Ovary (tissue), 9 donors: ENCODE results near the gene MDFI. TPM values are rescaled to one million over a fixed set of nuclear protein-coding genes. Genes with fewer than 3 reads are reported as not detected.

Experiments used
- DNase-seq, 5 donors: peaks; one replicate each; pipeline ENCODE4 v3.0.0-alpha.2; 2019 to 2020
- H3K27ac ChIP-seq, 2 donors: fragments of 200-600 bp; one replicate each; pipeline versions ENCODE4 v1.5.1 to v1.8.0; 2019 to 2022
- H3K27me3 ChIP-seq: fragments of 200-600 bp; one replicate; pipeline ENCODE4 v1.8.0; 2022
- H3K36me3 ChIP-seq: fragments of 200-600 bp; sonication (generic); one replicate; pipeline ENCODE4 v1.5.1; 2019
- H3K4me1 ChIP-seq: one replicate; pipeline ENCODE4 v1.8.1; 2013; ENCODE audit warnings: mild to moderate bottlenecking, moderate library complexity; ENCODE audit not compliant: insufficient read depth
- H3K4me3 ChIP-seq: fragments of 200-600 bp; sonication (generic); one replicate; pipeline ENCODE4 v1.5.1; 2017
- H3K9me3 ChIP-seq, 2 donors: fragments of 200-600 bp in 1 of 2; sonication (generic) in 1 of 2; one replicate each; pipeline versions ENCODE4 v1.5.1 to v1.8.1; 2013 to 2019; ENCODE audit warnings: mild to moderate bottlenecking in 1 of 2, moderate library complexity in 1 of 2
- EP300 ChIP-seq: sonication (generic); formaldehyde crosslinking; IDR thresholded peaks from one replicate; pipeline ENCODE4 v1.6.1; 2017; ENCODE audit warnings: antibody characterized with exemption
- POLR2A ChIP-seq: fragments of 450-650 bp; IDR thresholded peaks from one replicate; pipeline ENCODE4 v1.6.1; 2017; ENCODE audit warnings: antibody characterized with exemption, mild to moderate bottlenecking, moderate library complexity
- WGBS, 3 donors: extraction: QIAGEN DNeasy Blood & Tissue Kit in 1 of 3; methylation state at CpG; one replicate each; pipeline versions ENCODE4 v1.1.5 to v1.1.7; 2013 to 2017; 5-methylcytosine and 5-hydroxymethylcytosine counted together
- intact Hi-C, 4 donors: fragments of 100-400 bp; cut with DNase I; formaldehyde crosslinking; loops; one replicate each; pipeline versions ENCODE4 v1.11.0 to v1.15.1; 2022 to 2023
- polyA plus RNA-seq, 2 donors: library from polyadenylated mRNA; stranded (reverse); fragments of 200-250 nt in 1 of 2; fragments of 350-450 nt in 1 of 2; fragmentation: Illumina TruSeq in 1 of 2; extraction: RNeasy Lipid Tissue Mini Kit (QIAGEN cat#74804) in 1 of 2; gene quantifications; one replicate each; pipeline ENCODE4 v1.2.3, GENCODE V29; 2013 to 2014
- total RNA-seq, 7 donors: library from RNA; depleted of rRNA in 2 of 7; stranded (reverse); fragments of >200 nt in 2 of 7; fragmentation: NEBNext Ultra II Directional in 3 of 7; extraction: Animal tissue kit (Norgen Biotek cat#: 25700) in 3 of 7; gene quantifications; one replicate each; pipeline versions ENCODE4 v1.1.0 to v1.2.4, GENCODE V29; 2016 to 2023
- TF ChIP-seq, protein P1 (sequence below), 3 donors: fragments of 450-650 bp in 2 of 3; fragments of 200-600 bp in 1 of 3; IDR thresholded peaks; one replicate each; pipeline versions ENCODE4 v1.5.1 to v1.8.0; 2016 to 2022; ENCODE audit warnings: antibody characterized with exemption in 3 of 3, mild to moderate bottlenecking in 1 of 3
- donor health status: DM: no; HTN: no; CAD: no; lungs with moderate emphysema.
- donor health status: DM: no; HTN: no; CAD: no.
- donor health status: Bipolar disorder and iron deficiency.
- donor health status: DM: yes; HTN: yes; CAD: no.
- donor health status: DM: no; HTN: no; CAD: no.
- donor health status: DM: yes; HTN: yes; CAD: no.

Gene MDFI
- total and polyA plus RNA-seq, 9 donors = 3.8 to 24.4 (median 20.4) TPM

DNA sequence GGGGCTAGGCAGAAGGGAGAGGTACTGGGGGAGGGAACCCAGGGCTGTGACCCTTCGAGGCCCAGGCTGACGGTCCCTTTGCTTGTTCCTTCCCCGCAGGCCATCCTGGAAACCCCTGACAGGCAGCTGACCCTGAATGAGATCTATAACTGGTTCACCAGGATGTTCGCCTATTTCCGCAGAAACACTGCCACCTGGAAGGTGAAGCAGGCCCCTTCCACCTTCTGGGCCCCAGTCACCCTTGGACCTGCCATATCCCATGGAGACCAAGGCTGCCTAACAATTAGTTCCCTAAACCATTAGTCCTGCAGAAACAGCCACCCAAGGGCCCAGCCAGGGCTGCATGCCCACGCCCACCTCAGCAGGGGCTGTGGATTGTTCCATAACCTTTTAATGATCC, 47.1 kb upstream of the MDFI start:
- intact Hi-C loops = loop anchor here (2.0 to 10.0 kb wide), 5 partner anchors 124 to 224 kb away; no protein-coding TSS in a partner anchor

DNA sequence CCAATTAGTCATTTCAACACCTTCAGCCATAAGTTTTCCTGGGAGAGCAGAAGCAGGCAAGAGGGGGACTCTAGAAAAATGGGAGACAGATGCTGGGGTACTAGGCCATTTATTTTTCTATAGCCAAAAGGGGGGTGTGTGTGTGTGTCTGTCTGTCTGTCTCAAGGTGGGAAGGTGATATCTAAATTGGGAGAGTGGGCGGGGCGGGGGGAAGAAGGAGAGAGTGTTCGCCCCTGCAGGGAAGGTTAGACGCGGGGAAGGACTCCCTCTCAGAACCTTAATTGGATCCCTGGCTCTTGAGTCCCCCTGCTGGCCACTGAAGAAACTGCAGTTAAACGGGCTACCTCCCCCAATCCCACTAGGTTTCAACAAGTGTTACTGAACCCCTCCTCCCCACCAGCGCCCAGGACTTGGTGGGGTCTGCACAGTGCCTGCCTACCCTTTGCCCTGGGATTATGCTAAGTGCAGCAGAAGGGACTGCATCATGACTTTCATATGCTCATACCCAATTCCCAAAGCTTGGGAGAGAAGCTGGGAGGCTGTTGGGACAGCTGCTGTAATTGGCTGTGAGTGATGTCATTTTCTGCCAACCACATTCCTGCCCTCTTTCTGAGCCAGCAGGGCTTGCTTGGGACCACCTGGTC, 46.3 kb upstream of the MDFI start:
- peak; percentile 58 to 84 (median 82) for DNase-seq
- WGBS, 3 donors = 5 to 7% (median 6%) methylated on average over 7 of the region's 7 CpGs
- TF ChIP-seq POLR2A = no peak
- TF ChIP-seq, protein P1, sequence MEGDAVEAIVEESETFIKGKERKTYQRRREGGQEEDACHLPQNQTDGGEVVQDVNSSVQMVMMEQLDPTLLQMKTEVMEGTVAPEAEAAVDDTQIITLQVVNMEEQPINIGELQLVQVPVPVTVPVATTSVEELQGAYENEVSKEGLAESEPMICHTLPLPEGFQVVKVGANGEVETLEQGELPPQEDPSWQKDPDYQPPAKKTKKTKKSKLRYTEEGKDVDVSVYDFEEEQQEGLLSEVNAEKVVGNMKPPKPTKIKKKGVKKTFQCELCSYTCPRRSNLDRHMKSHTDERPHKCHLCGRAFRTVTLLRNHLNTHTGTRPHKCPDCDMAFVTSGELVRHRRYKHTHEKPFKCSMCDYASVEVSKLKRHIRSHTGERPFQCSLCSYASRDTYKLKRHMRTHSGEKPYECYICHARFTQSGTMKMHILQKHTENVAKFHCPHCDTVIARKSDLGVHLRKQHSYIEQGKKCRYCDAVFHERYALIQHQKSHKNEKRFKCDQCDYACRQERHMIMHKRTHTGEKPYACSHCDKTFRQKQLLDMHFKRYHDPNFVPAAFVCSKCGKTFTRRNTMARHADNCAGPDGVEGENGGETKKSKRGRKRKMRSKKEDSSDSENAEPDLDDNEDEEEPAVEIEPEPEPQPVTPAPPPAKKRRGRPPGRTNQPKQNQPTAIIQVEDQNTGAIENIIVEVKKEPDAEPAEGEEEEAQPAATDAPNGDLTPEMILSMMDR (IDR thresholded peaks at IDR 0.05) = peak; percentile 76 to 91 (median 85)
- no peak for TF ChIP-seq EP300

More for the DNA sequence above, 47.1 kb upstream of the MDFI start:
- TF ChIP-seq, protein P1 (IDR thresholded peaks at IDR 0.05) = no peak
- no peak for TF ChIP-seq EP300
- TF ChIP-seq POLR2A = no peak
- Histone ChIP-seq H3K9me3 (no peaks in the 10 kb centered on the region), H3K27me3 (no peaks in the 10 kb centered on the region), H3K27ac (no peak overlapping the region), H3K36me3 (no peaks in the 10 kb centered on the region), H3K4me1 (no peaks in the 10 kb centered on the region), H3K4me3 (no peak overlapping the region)
- DNase-seq = no peak
- WGBS, 3 donors = 90 to 96% (median 91%) methylated on average over 6 of the region's 6 CpGs

DNA sequence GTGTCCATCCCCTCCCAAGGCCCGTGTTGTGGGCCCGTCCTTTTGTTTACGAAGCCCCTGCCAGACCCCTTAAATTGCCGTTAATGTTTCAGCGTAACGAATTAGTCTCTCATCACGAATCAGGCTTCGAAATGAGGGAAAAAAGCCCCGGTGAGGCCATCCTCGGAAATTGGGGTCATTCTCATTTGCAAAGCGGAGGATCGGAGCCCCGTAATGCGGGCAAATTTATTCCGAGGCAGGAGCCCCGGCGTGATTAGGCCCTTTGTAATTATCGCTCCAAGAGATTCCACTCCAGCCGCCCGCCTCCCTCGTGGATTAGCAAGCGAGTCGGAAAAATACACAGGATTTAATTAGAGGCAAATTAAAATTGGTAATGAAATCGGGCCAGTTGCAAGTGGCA, 44.9 kb upstream of the MDFI start:
- intact Hi-C loops = loop anchor here (2.0 to 10.0 kb wide), 5 partner anchors 126 to 226 kb away; no protein-coding TSS in a partner anchor
- Histone ChIP-seq H3K9me3 (no peaks in the 10 kb centered on the region), H3K36me3 (no peaks in the 10 kb centered on the region), H3K4me3 (no peak overlapping the region), H3K27ac (no peak overlapping the region), H3K4me1 (no peaks in the 10 kb centered on the region), H3K27me3 (no peaks in the 10 kb centered on the region)
- DNase-seq = no peak
- 92 to 94% (median 93%) methylated on average over 24 of the region's 24 CpGs for WGBS, 3 donors
- TF ChIP-seq EP300 (no peak), POLR2A (no peak)
- TF ChIP-seq, protein P1 (IDR thresholded peaks at IDR 0.05) = no peak

More for the DNA sequence above, 46.3 kb upstream of the MDFI start:
- Histone ChIP-seq H3K27ac (no peak overlapping the region), H3K9me3 (no peaks in the 10 kb centered on the region), H3K27me3 (no peaks in the 10 kb centered on the region), H3K36me3 (no peaks in the 10 kb centered on the region), H3K4me3 (no peak overlapping the region), H3K4me1 (no peaks in the 10 kb centered on the region)
- intact Hi-C loops = loop anchor here (2.0 to 10.0 kb wide), 6 partner anchors 125 to 225 kb away; no protein-coding TSS in a partner anchor

DNA sequence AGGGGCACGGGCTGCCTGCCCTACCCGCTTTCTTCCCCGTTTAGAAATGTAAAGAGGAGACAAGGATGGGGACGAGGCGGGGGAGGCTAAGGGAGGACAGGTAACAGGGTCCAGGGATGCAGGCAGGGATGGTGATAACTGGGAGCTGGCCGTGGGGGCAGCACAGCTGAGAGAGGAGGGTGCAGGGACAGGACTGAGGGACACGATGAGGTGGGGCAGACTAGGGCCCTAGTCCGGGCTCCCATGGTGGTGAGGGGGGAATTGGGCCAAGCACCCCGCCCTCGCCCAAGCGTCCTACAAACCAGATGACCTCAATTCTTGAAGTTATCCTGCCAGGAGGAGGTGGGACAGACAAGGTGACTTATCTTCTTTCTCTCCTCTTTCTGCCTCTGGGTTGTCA, 44.4 kb upstream of the MDFI start:
- Histone ChIP-seq H3K4me3 (no peak overlapping the region), H3K36me3 (no peaks in the 10 kb centered on the region), H3K4me1 (no peaks in the 10 kb centered on the region), H3K9me3 (no peaks in the 10 kb centered on the region), H3K27ac (no peak overlapping the region), H3K27me3 (no peaks in the 10 kb centered on the region)
- TF ChIP-seq POLR2A (no peak), EP300 (no peak)
- TF ChIP-seq, protein P1 (IDR thresholded peaks at IDR 0.05) = no peak
- 85 to 90% (median 89%) methylated on average over 11 of the region's 11 CpGs for WGBS, 3 donors
- DNase-seq = no peak
- intact Hi-C loops = loop anchor here (2.0 to 10.0 kb wide), 5 partner anchors 127 to 227 kb away; no protein-coding TSS in a partner anchor
